G401.6 (cell line): ENCODE results near the gene TXNDC11.
"Not testable (repeated sequence)": the region's sequence is repeated elsewhere in the genome, so short reads cannot be mapped to it uniquely, and the experiment has no call there.

Experiments used
- FAIRE-seq: peaks from 2 replicates; lab custom pipeline; 2012; peaks lifted over from hg19 to GRCh38; lab: Jason Lieb, UNC

Gene TXNDC11

GRCh38 chr16:11742536-11743307 is at the start of gene TXNDC11:
Gene TXNDC11, minus strand, starts transcription at chr16:11742857. Its CDS starts 127 bp downstream, at chr16:11742730.
- FAIRE-seq: peak; percentile 86

GRCh38 chr16:11791144-11791828 is 48.6 kb upstream of the TXNDC11 start:
- no peak for FAIRE-seq

GRCh38 chr16:11788914-11789313 is 46.3 kb upstream of the TXNDC11 start:
- FAIRE-seq: no peak

GRCh38 chr16:11784980-11785599 is 42.4 kb upstream of the TXNDC11 start:
- FAIRE-seq: not testable (repeated sequence)

GRCh38 chr16:11784381-11784780 is 41.7 kb upstream of the TXNDC11 start:
- FAIRE-seq: not testable (repeated sequence)

- peak; percentile 15 for FAIRE-seq
Observed at GRCh38 chr16:11784038-11784369, 41.3 kb upstream of the TXNDC11 start.

GRCh38 chr16:11783319-11784037 is 40.8 kb upstream of the TXNDC11 start:
- FAIRE-seq: peak; percentile 78

- FAIRE-seq: no peak
Observed at GRCh38 chr16:11781773-11782172, 39.1 kb upstream of the TXNDC11 start.

GRCh38 chr16:11780991-11781680 is 38.5 kb upstream of the TXNDC11 start:
- FAIRE-seq: no peak

GRCh38 chr16:11779074-11779473 is 36.4 kb upstream of the TXNDC11 start:
- peak; percentile 30 for FAIRE-seq

GRCh38 chr16:11774065-11774626 is 31.5 kb upstream of the TXNDC11 start:
- FAIRE-seq: no peak

GRCh38 chr16:11768849-11769248 is 26.2 kb upstream of the TXNDC11 start:
- FAIRE-seq: no peak

- FAIRE-seq: no peak
Observed at GRCh38 chr16:11762431-11762830, 19.8 kb upstream of the TXNDC11 start.

- no peak for FAIRE-seq
Observed at GRCh38 chr16:11759997-11760396, 17.3 kb upstream of the TXNDC11 start.

- FAIRE-seq: no peak
Observed at GRCh38 chr16:11759163-11759834, 16.6 kb upstream of the TXNDC11 start.

GRCh38 chr16:11757671-11758545 is 15.3 kb upstream of the TXNDC11 start:
- no peak for FAIRE-seq

GRCh38 chr16:11756248-11756647 is 13.6 kb upstream of the TXNDC11 start:
- no peak for FAIRE-seq

- no peak for FAIRE-seq
Observed at GRCh38 chr16:11755022-11755760, 12.5 kb upstream of the TXNDC11 start.

- no peak for FAIRE-seq
Observed at GRCh38 chr16:11752856-11753255, 10.2 kb upstream of the TXNDC11 start.
